GM12873 (cell line): ENCODE data around the gene AP4S1.

ENCODE experiments used
- CTCF ChIP-seq: IDR thresholded peaks from 2 replicates; pipeline ENCODE4 v1.5.1; 2012; ENCODE audit warnings: low read depth, mild to moderate bottlenecking, moderate library complexity, low read length, control low read depth; ENCODE audit not compliant: insufficient read depth; ENCODE audit errors: missing control alignments

Gene AP4S1

GRCh38 chr14:31051023-31051422 lies 25.6 kb downstream of the AP4S1 start:
- no peak for TF ChIP-seq CTCF

GRCh38 chr14:31051511-31051910 lies 26.1 kb downstream of the AP4S1 start:
- TF ChIP-seq CTCF, result no peak

- TF ChIP-seq CTCF, result no peak
These were observed 31.6 kb downstream of the AP4S1 start for GRCh38 chr14:31057035-31057434.

- no peak for TF ChIP-seq CTCF
These were observed 32.4 kb downstream of the AP4S1 start for GRCh38 chr14:31057701-31058364.

GRCh38 chr14:31059152-31059924 lies 33.9 kb downstream of the AP4S1 start:
- no peak for TF ChIP-seq CTCF

GRCh38 chr14:31060253-31060875 lies 34.9 kb downstream of the AP4S1 start:
- TF ChIP-seq CTCF, result no peak

GRCh38 chr14:31068235-31068634 lies 42.8 kb downstream of the AP4S1 start:
- TF ChIP-seq CTCF, result no peak
